Keratinocyte (primary cell): Measurements from ENCODE around the gene RNF4. TPM values are rescaled to one million over a fixed set of nuclear protein-coding genes. Genes with fewer than 3 reads are reported as not detected.

Experiments used
- DNase-seq: peaks from one replicate; pipeline ENCODE4 v3.0.0-alpha.2; 2011; ENCODE audit warnings: low read depth, missing footprints, low spot score
- FAIRE-seq: peaks from 2 replicates; lab custom pipeline; 2011; peaks lifted over from hg19 to GRCh38; lab: Jason Lieb, UNC
- H2AFZ ChIP-seq: 2 replicates; pipeline ENCODE4 v1.6.0; 2012; ENCODE audit warnings: low read length, control low read depth, inconsistent platforms; ENCODE audit not compliant: control insufficient read depth
- H3K27ac ChIP-seq: 2 replicates; pipeline ENCODE4 v1.5.1; 2011; ENCODE audit warnings: low read length; ENCODE audit not compliant: control insufficient read depth, insufficient read depth
- H3K27me3 ChIP-seq: 3 replicates; pipeline ENCODE4 v1.6.0; 2011; ENCODE audit warnings: low read length; ENCODE audit not compliant: control insufficient read depth, insufficient read depth; ENCODE audit errors: extremely low read depth
- H3K36me3 ChIP-seq, 2 experiments: 2 replicates in 1 of 2; 3 replicates in 1 of 2; pipeline ENCODE4 v1.5.1; 2011; ENCODE audit warnings: low read length in 2 of 2, mild to moderate bottlenecking in 1 of 2; ENCODE audit not compliant: control insufficient read depth in 2 of 2, insufficient read depth in 2 of 2; ENCODE audit errors: extremely low read depth in 1 of 2
- H3K4me1 ChIP-seq: 3 replicates; pipeline ENCODE4 v1.5.1; 2011; ENCODE audit warnings: low read length; ENCODE audit not compliant: control insufficient read depth, insufficient read depth; ENCODE audit errors: extremely low read depth
- H3K4me2 ChIP-seq: 3 replicates; pipeline ENCODE4 v1.6.0; 2011; ENCODE audit warnings: low read depth, low read length; ENCODE audit not compliant: control insufficient read depth, insufficient read depth; ENCODE audit errors: extremely low read depth
- H3K4me3 ChIP-seq, 3 experiments: fragments of 200-600 bp in 1 of 3; sonication (generic) in 1 of 3; 2 replicates in 2 of 3; 3 replicates in 1 of 3; pipeline ENCODE4 v1.5.1; 2011 to 2016; ENCODE audit warnings: low read length in 3 of 3, mild to moderate bottlenecking in 3 of 3, control low read depth in 2 of 3, inconsistent platforms in 1 of 3, low read depth in 1 of 3, mixed read lengths in 1 of 3, mixed run types in 1 of 3, moderate library complexity in 1 of 3; ENCODE audit not compliant: control insufficient read depth in 2 of 3, insufficient read depth in 2 of 3; ENCODE audit errors: extremely low read depth in 1 of 3
- H3K79me2 ChIP-seq: 2 replicates; pipeline ENCODE4 v1.6.0; 2012; ENCODE audit warnings: low read length; ENCODE audit not compliant: control insufficient read depth, insufficient read depth
- H3K9ac ChIP-seq: 3 replicates; pipeline ENCODE4 v1.6.0; 2011; ENCODE audit warnings: low read length; ENCODE audit not compliant: control insufficient read depth, insufficient read depth; ENCODE audit errors: extremely low read depth
- H3K9me1 ChIP-seq: 3 replicates; pipeline ENCODE4 v1.6.0; 2011; ENCODE audit warnings: low read length; ENCODE audit not compliant: control insufficient read depth, insufficient read depth; ENCODE audit errors: extremely low read depth
- H3K9me3 ChIP-seq: 2 replicates; pipeline ENCODE4 v1.5.1; 2012; ENCODE audit warnings: low read depth, low read length; ENCODE audit not compliant: control insufficient read depth
- H4K20me1 ChIP-seq: 3 replicates; pipeline ENCODE4 v1.6.0; 2011; ENCODE audit warnings: low read length; ENCODE audit not compliant: control insufficient read depth, insufficient read depth; ENCODE audit errors: extremely low read depth
- CTCF ChIP-seq, 3 experiments: IDR thresholded peaks in 1 of 3; conservative IDR thresholded peaks in 1 of 3; optimal IDR thresholded peaks in 1 of 3; 2 replicates in 2 of 3; 3 replicates in 1 of 3; pipeline versions ENCODE3 to v1.5.1; 2011; ENCODE audit warnings: low read length in 3 of 3, mild to moderate bottlenecking in 3 of 3, moderate library complexity in 2 of 3, control low read depth in 1 of 3, inconsistent platforms in 1 of 3; ENCODE audit not compliant: insufficient read depth in 2 of 3; ENCODE audit errors: extremely low read depth in 1 of 3
- EZH2 ChIP-seq: IDR thresholded peaks from one replicate; pipeline ENCODE4 v1.6.1; 2012; ENCODE audit warnings: inconsistent platforms, mild to moderate bottlenecking, low read length, moderate library complexity
- dilution Hi-C: fragments of 300-500 bp; cut with MboI; formaldehyde crosslinking; loops from one replicate; pipeline ENCODE4 v1.7.0; 2020; ENCODE audit warnings: low sequenced_read_pairs; ENCODE audit not compliant: extremely low pct_ligation_motif_present
- polyA plus RNA-seq, 5 experiments: library from polyadenylated mRNA; depleted of rRNA in 3 of 5; stranded (reverse) in 3 of 5; stranded (forward) in 1 of 5; unstranded in 1 of 5; fragments of >200 nt; gene quantifications; 1 replicate in 1 of 5; 2 replicates in 3 of 5; 3 replicates in 1 of 5; pipeline versions ENCODE4 v1.2.1 to v1.2.3, GENCODE V29; 2011 to 2012; ENCODE audit warnings: missing spikeins in 2 of 5, low read depth in 1 of 5, low replicate concordance in 1 of 5

RNF4 gene
- polyA plus RNA-seq, 1 donor (not counting 4 experiments of a cell fraction or from before 2014, with no cell fraction given), result 63.6 TPM

- Histone ChIP-seq H3K9me1 (no peaks in the 10 kb centered on the region), H3K36me3 (no peaks in the 10 kb centered on the region), H3K4me1 (no peaks in the 10 kb centered on the region), H3K9me3 (no peaks in the 10 kb centered on the region), H3K27me3 (peaks cover 9% of the 10 kb centered on the region), H3K79me2 (no peaks in the 10 kb centered on the region), H3K27ac (no peak overlapping the region), H3K4me3 (no peak overlapping the region), H3K4me2 (no peak overlapping the region), H3K9ac (no peak overlapping the region), H4K20me1 (no peaks in the 10 kb centered on the region), H2AFZ (no peak overlapping the region)
- FAIRE-seq (no peak), DNase-seq (no peak)
- TF ChIP-seq EZH2, result no peak
- no peak for TF ChIP-seq CTCF (optimal IDR thresholded peaks at IDR 0.05 in 1 of 3, IDR thresholded peaks at IDR 0.05 in 1 of 3, conservative IDR thresholded peaks at IDR 0.05 in 1 of 3; ENCODE audit: extremely low read depth in 1 of 3, insufficient read depth in 2 of 3, low read length in 3 of 3)
- dilution Hi-C loops, result no loop called here
Measured at GRCh38 chr4:2446656-2447564, 22.0 kb upstream of the RNF4 start.

- H3K9me3 ChIP-seq, result no peaks in the 10 kb centered on the region
- dilution Hi-C loops, result no loop called here
- H3K4me2 ChIP-seq, result no peak overlapping the region
- no peak overlapping the region for H3K4me3 ChIP-seq
- DNase-seq (no peak), FAIRE-seq (no peak)
- H3K27me3 ChIP-seq, result peaks cover 9% of the 10 kb centered on the region
- no peaks in the 10 kb centered on the region for H3K79me2 ChIP-seq
- TF ChIP-seq CTCF (optimal IDR thresholded peaks at IDR 0.05 in 1 of 3, IDR thresholded peaks at IDR 0.05 in 1 of 3, conservative IDR thresholded peaks at IDR 0.05 in 1 of 3; ENCODE audit: extremely low read depth in 1 of 3, insufficient read depth in 2 of 3, low read length in 3 of 3), result no peak
- H4K20me1 ChIP-seq, result no peaks in the 10 kb centered on the region
- no peaks in the 10 kb centered on the region for H3K9me1 ChIP-seq
- no peaks in the 10 kb centered on the region for H3K36me3 ChIP-seq
- no peak overlapping the region for H2AFZ ChIP-seq
- no peak overlapping the region for H3K27ac ChIP-seq
- no peaks in the 10 kb centered on the region for H3K4me1 ChIP-seq
- H3K9ac ChIP-seq, result no peak overlapping the region
Measured at GRCh38 chr4:2448589-2448988, 20.3 kb upstream of the RNF4 start.
